Erythroblast (primary cell): ENCODE results near the gene ANKFN1.

Source experiments
- GATA1 ChIP-seq: IDR thresholded peaks from 2 replicates; pipeline ENCODE4 v1.6.1; 2011; ENCODE audit warnings: low read depth, mild to moderate bottlenecking, control low read depth, low read length, moderate library complexity
- POLR2A ChIP-seq: IDR thresholded peaks from 2 replicates; pipeline ENCODE4 v1.6.1; 2011; ENCODE audit warnings: mild to moderate bottlenecking, low read length

GRCh38 chr17:56130631-56131030, 22.6 kb upstream of the ANKFN1 start:
- TF ChIP-seq POLR2A, result no peak
- no peak for TF ChIP-seq GATA1
